Activated CD4-positive, alpha-beta T cell treated with anti-CD3 and anti-CD28 coated beads, Interleukin-2, amount 50 U/mL, for 1 hour (primary cell): ENCODE measurements around the gene TLCD1.

Experiments
- DNase-seq: peaks from one replicate; pipeline ENCODE4 v3.0.0-alpha.2; 2020

TLCD1 gene

GRCh38 chr17:28726226-28726626, at the start of gene TLCD1:
Gene TLCD1, minus strand, starts transcription at chr17:28726233. Its CDS starts 136 bp downstream, at chr17:28726097.
- DNase-seq, result peak; percentile 61

- DNase-seq, result no peak
Measured at GRCh38 chr17:28774206-28774605, 48.2 kb upstream of the TLCD1 start.

- no peak for DNase-seq
Measured at GRCh38 chr17:28773736-28774135, 47.7 kb upstream of the TLCD1 start.

GRCh38 chr17:28765038-28765437, 39.0 kb upstream of the TLCD1 start:
- no peak for DNase-seq

GRCh38 chr17:28763804-28764266, 37.8 kb upstream of the TLCD1 start:
- DNase-seq, result peak; percentile 81

- DNase-seq, result no peak
Measured at GRCh38 chr17:28763137-28763799, 37.2 kb upstream of the TLCD1 start.

- DNase-seq, result no peak
Measured at GRCh38 chr17:28760601-28761562, 34.8 kb upstream of the TLCD1 start.

GRCh38 chr17:28759256-28759865, 33.3 kb upstream of the TLCD1 start:
- DNase-seq, result no peak

- no peak for DNase-seq
Measured at GRCh38 chr17:28758411-28759121, 32.5 kb upstream of the TLCD1 start.

- DNase-seq, result no peak
Measured at GRCh38 chr17:28756049-28756804, 30.2 kb upstream of the TLCD1 start.

- DNase-seq, result no peak
Measured at GRCh38 chr17:28755486-28755885, 29.5 kb upstream of the TLCD1 start.

GRCh38 chr17:28751600-28752366, 25.8 kb upstream of the TLCD1 start:
- no peak for DNase-seq

GRCh38 chr17:28750178-28751047, 24.4 kb upstream of the TLCD1 start:
- DNase-seq, result peak; percentile 88

GRCh38 chr17:28749516-28750177, 23.6 kb upstream of the TLCD1 start:
- no peak for DNase-seq

- DNase-seq, result no peak
Measured at GRCh38 chr17:28748852-28749515, 23.0 kb upstream of the TLCD1 start.

GRCh38 chr17:28747801-28748750, 22.0 kb upstream of the TLCD1 start:
- no peak for DNase-seq

GRCh38 chr17:28747051-28747691, 21.1 kb upstream of the TLCD1 start:
- DNase-seq, result no peak
